ENCODE data around the gene SLC19A1.
A peak's percentile ranks its signal among the peaks of the same experiment; 100 is the strongest.

GRCh38 chr21:45505416-45506021, 36.7 kb downstream of the SLC19A1 start:
- TF ChIP-seq POLR2AphosphoS5 (IDR thresholded peaks at IDR 0.05) (peak; percentile 22), POLR2A (IDR thresholded peaks at IDR 0.05) (no peak), CTCF (IDR thresholded peaks at IDR 0.05) (no peak)

All from prostate gland (tissue), 2 donors.